AG04449 (cell line): Measurements from ENCODE around the gene IPO8.

ENCODE experiments used
- CTCF ChIA-PET: fragments of 350-600 bp; formaldehyde crosslinking; extraction: SDS; loops from one replicate; lab custom pipeline; 2021; ENCODE audit warnings: antibody characterized with exemption; lab: Yijun Ruan, JAX
- POLR2A ChIA-PET: fragments of 400-600, 350-600 bp; formaldehyde crosslinking; extraction: SDS; loops from one replicate; lab custom pipeline; 2020; ENCODE audit warnings: antibody characterized with exemption, inconsistent platforms; lab: Yijun Ruan, JAX
- DNase-seq: peaks from one replicate; pipeline ENCODE4 v3.0.0-alpha.2; 2010; ENCODE audit warnings: low read depth, low spot score
- H3K4me3 ChIP-seq: 2 replicates; pipeline ENCODE4 v1.5.1; 2011; ENCODE audit warnings: low read depth, mild to moderate bottlenecking, control low read depth, low read length
- TF ChIP-seq, protein P1 (sequence below): IDR thresholded peaks from one replicate; pipeline ENCODE4 v1.5.1; 2011; ENCODE audit warnings: mild to moderate bottlenecking, moderate library complexity, low read length, control low read depth, inconsistent platforms; ENCODE audit not compliant: insufficient read depth; ENCODE audit errors: missing control alignments

The IPO8 gene

DNA sequence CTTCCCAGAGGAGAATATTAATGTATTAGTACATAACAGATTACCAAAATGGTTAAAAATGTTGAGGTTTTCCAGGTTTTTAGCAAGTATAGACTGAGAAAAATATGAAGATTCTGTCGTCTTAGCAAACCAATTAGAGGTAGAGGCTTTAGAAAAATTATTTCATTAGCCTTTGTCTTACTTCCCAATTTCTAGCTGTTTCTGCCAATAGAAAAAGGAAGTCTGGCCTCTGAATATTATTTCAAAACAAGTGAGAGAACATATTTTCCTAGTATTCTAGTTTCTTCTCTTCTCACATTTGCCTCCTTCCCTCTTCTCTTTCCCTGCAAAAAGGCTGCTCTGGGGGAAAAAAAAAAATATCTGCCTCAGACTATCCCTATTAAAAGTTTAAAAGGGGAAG, 16.4 kb downstream of the IPO8 start:
- no peak for DNase-seq
- H3K4me3 ChIP-seq: no peak overlapping the region
- ChIA-PET POLR2A (no interaction called here), CTCF (interaction anchor here (0.7 to 1.4 kb wide), 2 partner anchors 11 kb away, joined by 3 read pairs; no protein-coding TSS in a partner anchor)
- TF ChIP-seq, protein P1, sequence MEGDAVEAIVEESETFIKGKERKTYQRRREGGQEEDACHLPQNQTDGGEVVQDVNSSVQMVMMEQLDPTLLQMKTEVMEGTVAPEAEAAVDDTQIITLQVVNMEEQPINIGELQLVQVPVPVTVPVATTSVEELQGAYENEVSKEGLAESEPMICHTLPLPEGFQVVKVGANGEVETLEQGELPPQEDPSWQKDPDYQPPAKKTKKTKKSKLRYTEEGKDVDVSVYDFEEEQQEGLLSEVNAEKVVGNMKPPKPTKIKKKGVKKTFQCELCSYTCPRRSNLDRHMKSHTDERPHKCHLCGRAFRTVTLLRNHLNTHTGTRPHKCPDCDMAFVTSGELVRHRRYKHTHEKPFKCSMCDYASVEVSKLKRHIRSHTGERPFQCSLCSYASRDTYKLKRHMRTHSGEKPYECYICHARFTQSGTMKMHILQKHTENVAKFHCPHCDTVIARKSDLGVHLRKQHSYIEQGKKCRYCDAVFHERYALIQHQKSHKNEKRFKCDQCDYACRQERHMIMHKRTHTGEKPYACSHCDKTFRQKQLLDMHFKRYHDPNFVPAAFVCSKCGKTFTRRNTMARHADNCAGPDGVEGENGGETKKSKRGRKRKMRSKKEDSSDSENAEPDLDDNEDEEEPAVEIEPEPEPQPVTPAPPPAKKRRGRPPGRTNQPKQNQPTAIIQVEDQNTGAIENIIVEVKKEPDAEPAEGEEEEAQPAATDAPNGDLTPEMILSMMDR: no peak

DNA sequence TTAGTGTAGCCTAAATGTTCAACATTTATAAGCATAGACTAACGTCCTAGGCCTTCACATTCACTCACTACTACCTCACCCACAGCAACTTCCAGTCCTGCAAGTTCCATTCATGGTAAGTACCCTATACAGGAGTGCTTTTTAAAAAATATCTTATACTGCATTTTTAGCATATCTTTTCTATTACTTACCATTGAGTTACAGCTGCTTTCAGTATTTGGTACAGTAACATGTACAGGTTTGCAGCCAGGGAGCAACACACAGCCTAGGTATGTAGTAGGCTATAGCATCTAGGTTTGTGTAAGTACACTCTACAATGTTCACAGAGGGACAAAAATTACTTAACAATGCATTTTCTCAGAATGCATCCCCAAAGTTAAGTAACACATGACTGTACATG, 17.4 kb downstream of the IPO8 start:
- ChIA-PET POLR2A (no interaction called here), CTCF (interaction anchor here (0.7 to 1.4 kb wide), 2 partner anchors 12 to 129 kb away, joined by 3 to 4 read pairs; no protein-coding TSS in a partner anchor)
- TF ChIP-seq, protein P1: no peak
- no peak for DNase-seq
- no peak overlapping the region for H3K4me3 ChIP-seq

DNA sequence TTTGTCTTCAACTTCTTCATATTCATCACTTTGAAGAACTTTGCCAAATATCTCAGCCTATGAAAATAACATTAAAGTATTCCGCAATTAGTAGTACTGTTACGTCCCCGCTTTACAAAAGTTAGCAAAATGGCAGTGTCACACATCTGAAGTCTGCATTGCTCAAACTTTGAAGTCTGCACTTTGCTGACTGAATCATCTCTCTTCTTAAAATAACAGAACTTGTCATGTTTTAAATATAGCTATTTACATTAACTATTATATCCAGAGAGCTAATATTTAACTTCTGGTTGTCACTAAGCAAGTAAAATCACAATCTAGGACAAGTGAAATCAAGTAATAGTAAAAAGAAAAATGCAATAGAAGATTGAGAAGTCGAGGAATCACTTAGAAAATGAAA, 34.5 kb downstream of the IPO8 start:
- TF ChIP-seq, protein P1: no peak
- no peak for DNase-seq
- ChIA-PET CTCF (no interaction called here), POLR2A (no interaction called here)
- no peak overlapping the region for H3K4me3 ChIP-seq

DNA sequence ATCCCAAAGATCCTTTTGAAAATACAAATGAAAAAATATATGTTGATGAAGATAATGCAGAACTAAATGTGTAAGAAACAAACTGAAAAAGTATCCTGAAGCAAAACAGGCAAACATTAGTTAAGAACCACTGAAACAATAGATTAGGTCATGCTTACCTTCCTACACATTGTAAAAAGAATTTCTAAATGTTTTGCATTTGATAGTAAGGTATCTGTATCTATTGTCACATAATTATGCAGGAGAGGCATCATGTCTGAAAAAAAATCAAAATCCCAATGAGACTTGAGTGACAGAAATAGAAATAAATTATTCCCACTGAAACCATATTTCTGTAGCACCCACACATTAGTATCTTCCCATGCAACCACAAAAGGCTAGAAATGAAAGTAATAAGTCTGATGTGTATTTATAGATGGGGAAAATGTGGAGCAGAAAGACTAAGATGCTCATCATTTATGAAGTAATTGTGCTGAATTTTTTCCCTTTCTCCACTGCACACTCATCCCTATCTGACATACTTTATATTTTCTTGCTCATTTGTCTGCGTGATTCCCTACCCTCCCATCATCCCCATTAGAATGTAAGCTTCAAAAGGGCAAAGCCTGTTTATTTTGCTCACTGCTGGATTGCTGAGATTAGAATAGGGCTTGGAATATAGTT, 43.5 kb downstream of the IPO8 start:
- ChIA-PET CTCF (no interaction called here), POLR2A (no interaction called here)
- H3K4me3 ChIP-seq: no peak overlapping the region
- TF ChIP-seq, protein P1: no peak
- no peak for DNase-seq

DNA sequence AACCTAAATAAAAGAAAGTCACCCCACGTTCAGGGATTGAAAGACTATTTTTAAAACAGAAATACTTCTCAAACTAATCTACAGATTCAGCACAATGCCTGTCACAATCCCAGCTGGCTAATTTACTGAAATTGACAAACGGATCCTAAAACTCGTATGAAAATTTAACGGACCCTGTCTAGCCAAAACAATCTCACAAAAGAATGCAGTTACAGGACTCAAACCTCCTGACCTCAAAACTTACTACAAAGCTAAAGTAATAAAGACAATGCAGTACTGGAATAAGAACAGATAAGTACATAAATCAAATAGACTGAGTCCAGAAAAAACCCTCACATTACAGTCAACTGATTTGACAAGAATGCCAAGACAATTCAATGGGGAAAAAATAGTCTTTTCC, 48.8 kb downstream of the IPO8 start:
- CTCF ChIA-PET: no interaction called here
- POLR2A ChIA-PET: no interaction called here

DNA sequence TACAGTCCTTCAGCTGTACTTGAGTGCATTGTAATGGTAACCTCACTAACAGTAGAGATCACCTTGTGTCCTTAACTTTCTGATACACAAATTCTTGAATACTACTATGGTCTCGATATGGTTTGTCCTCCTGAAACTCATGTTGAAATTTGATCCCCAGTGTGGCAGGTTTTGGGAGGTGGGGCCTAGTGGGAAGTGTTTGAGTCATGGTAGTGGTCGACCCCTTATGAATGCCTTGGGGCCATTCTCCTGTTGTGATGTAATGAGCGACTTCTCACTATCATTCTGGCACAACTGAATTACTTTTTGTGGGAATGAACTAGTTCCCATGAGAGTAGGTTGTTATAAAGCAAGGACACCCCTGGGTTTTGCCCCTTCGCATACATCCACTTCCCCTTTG, 52.3 kb downstream of the IPO8 start:
- ChIA-PET POLR2A (no interaction called here), CTCF (interaction anchor here (0.7 kb wide), 1 partner anchor 12 kb away, joined by 3 read pairs; no protein-coding TSS in a partner anchor)
- no peak overlapping the region for H3K4me3 ChIP-seq
- TF ChIP-seq, protein P1: no peak
- no peak for DNase-seq

More for the DNA sequence above, 48.8 kb downstream of the IPO8 start:
- TF ChIP-seq, protein P1: no peak
- DNase-seq: no peak
- no peak overlapping the region for H3K4me3 ChIP-seq
